SKM-1 treated with dmso at 0.1 percent for 144 hours (cell line): ENCODE data around the gene UCP3.

Source experiments
- DNase-seq: peaks from one replicate; lab custom pipeline; 2025; ENCODE audit not compliant: unreplicated experiment; lab: John Stamatoyannopoulos, UW

The UCP3 gene

GRCh38 chr11:73958521-73959141 lies 50.3 kb downstream of the UCP3 start:
- no peak for DNase-seq

DNA sequence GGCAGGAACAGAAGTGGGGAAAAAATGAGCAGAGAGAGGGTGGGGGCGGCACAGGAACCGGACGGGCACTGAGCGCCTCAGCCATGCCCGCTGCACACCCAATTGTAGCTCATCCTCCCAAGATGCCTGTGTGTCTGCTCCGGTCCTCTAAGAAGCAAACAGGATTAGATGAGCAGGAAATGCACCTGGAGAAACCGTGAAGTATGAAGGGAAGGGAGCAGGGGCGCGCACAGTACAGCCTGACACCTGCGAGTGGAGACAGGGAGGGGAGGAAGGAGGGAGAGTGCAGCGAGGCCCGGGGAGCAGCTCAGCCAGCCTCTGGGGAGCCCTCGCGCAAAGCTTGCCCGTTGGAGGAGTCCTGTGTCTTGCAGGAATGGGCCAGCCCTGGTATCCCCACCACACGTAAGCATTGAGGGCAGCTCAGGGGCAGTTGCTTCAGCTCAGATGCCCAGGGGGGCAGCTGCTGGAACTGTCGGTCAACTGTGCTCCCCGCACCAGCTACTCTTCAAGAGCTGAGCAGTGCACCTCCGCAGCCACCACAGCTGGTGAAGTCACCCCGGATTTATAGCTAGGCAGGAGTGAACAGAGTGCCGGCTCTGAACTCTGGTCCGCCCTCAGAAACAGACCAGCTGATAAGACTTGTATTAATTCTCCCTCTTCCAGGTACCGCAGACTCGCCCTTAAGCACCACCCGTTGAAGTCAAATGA lies 51.1 kb downstream of the UCP3 start:
- DNase-seq = no peak

GRCh38 chr11:73956876-73957653 lies 51.8 kb downstream of the UCP3 start:
- no peak for DNase-seq

GRCh38 chr11:73951797-73952196 lies 57.1 kb downstream of the UCP3 start:
- DNase-seq = no peak

- peak; percentile 62 for DNase-seq
Observed at GRCh38 chr11:73950869-73951710, 57.8 kb downstream of the UCP3 start, which contains the start of gene DNAJB13. Gene DNAJB13, plus strand, starts transcription at chr11:73951026. Its CDS starts 44 bp downstream, at chr11:73951070.
